Peyer's patch (tissue), 4 donors: ENCODE data around the gene COPS9.

Experiments used
- CTCF ChIP-seq, 6 experiments: fragments of 450-650 bp in 4 of 6; fragments of 200-600 bp in 2 of 6; sonication (generic) in 1 of 6; IDR thresholded peaks; one replicate each; pipeline ENCODE4 v1.5.1; 2017 to 2019; ENCODE audit warnings: antibody characterized with exemption in 6 of 6, mild to moderate bottlenecking in 3 of 6, moderate library complexity in 1 of 6
- POLR2A ChIP-seq, 2 donors: fragments of 450-650 bp; IDR thresholded peaks; one replicate each; pipeline ENCODE4 v1.5.1; 2017; ENCODE audit warnings: antibody characterized with exemption in 2 of 2, mild to moderate bottlenecking in 2 of 2, moderate library complexity in 2 of 2

DNA sequence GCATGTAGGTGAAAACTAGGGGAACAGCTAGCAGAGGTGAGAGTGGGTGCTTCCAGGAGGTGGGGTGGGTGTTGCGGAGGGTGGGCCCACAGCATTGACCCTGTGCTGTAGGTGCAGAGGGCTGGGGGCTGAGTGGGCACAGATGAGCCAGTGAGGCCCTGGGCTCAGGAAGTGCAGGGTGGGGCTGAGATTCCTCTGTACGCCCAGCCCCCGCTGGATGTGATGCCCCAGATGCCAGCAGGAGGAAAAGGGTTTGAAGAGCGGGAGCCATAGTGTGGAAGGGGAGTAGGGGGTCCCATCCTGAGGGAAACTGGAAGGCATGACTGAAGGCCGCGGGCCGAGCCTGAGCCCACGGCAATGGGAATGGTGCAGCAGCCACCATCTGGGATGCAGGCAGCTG, 18.5 kb upstream of the COPS9 start:
- no peak for TF ChIP-seq CTCF (IDR thresholded peaks at IDR 0.05)
- TF ChIP-seq POLR2A (IDR thresholded peaks at IDR 0.05), result no peak
